Tibial nerve (tissue), 3 donors: ENCODE data around the gene HSPB1.

Experiments
- CTCF ChIP-seq, 5 experiments: fragments of 200-600 bp in 3 of 5; fragments of 450-650 bp in 2 of 5; sonication (generic) in 3 of 5; IDR thresholded peaks; one replicate each; pipeline ENCODE4 v1.5.1; 2016 to 2019; ENCODE audit warnings: antibody characterized with exemption in 5 of 5, mild to moderate bottlenecking in 3 of 5, moderate library complexity in 2 of 5
- POLR2A ChIP-seq, 2 donors: fragments of 450-650 bp; IDR thresholded peaks; one replicate each; pipeline ENCODE4 v1.6.1; 2017; ENCODE audit warnings: antibody characterized with exemption in 2 of 2, mild to moderate bottlenecking in 2 of 2, moderate library complexity in 2 of 2

GRCh38 chr7:76267894-76268183, 34.6 kb upstream of the HSPB1 start:
- TF ChIP-seq CTCF (IDR thresholded peaks at IDR 0.05) (no peak), POLR2A (IDR thresholded peaks at IDR 0.05) (no peak)
